ENCODE results near the gene CCT7.
"Not testable (repeated sequence)": the region's sequence is repeated elsewhere in the genome, so short reads cannot be mapped to it uniquely, and the experiment has no call there.

CCT7 gene

GRCh38 chr2:73255907-73256617 is 22.0 kb downstream of the CCT7 start:
- DNase-seq: no peak

DNA sequence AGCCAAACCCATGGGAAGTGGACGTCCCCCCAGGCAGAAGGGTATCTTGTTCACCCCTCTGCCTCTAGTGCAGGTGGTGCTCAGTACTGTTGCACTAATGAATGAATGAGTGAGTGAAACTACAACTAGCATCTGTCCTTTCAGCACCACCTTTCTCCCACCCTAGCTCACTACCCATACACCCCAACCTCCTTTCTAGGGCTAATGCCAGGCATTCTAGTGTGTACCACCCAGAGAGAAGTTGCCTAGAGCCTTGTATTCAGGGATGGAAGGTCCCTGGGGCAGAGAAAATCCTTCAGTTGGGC is 22.5 kb downstream of the CCT7 start:
- no peak for DNase-seq

- no peak for DNase-seq
Measured at GRCh38 chr2:73257021-73257420, 22.9 kb downstream of the CCT7 start.

DNA sequence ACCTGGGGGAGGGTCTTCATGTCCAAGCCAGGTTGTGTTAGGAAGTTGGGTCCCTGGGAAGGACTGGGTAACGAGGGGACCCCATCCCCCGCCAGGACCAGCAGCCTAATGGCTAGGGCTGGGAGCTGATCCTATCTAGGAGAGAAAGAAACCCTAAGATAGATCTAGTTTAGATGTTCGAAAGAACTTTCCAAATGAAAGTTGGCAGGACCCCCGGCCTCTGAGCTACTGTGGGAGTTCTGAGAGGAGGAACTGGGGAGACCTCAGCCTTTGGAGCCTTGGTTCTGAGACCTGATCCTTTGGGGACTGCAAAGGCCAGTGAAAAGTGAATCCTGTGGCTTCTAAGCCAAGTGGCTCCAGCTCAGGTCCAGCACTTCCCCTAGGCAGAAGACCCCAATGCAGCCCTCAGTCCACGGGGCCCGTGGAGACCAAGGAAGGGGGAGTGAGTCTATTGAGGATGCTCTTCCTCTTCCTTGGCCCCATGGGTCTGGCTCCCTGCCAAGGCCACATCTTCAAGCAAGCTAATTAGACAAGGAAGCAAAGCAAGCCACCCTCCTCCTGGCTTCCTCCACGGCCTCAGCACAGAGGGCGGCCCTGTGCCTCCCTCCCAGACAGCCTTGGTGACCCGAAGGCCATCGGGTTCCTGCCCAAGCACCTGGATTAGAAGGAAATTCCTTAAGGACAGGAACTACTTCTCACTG is 23.5 kb downstream of the CCT7 start:
- DNase-seq: peak; percentile 27

- DNase-seq: no peak
Measured at GRCh38 chr2:73258186-73258912, 24.2 kb downstream of the CCT7 start.

- no peak for DNase-seq
Measured at GRCh38 chr2:73258913-73259215, 24.8 kb downstream of the CCT7 start.

DNA sequence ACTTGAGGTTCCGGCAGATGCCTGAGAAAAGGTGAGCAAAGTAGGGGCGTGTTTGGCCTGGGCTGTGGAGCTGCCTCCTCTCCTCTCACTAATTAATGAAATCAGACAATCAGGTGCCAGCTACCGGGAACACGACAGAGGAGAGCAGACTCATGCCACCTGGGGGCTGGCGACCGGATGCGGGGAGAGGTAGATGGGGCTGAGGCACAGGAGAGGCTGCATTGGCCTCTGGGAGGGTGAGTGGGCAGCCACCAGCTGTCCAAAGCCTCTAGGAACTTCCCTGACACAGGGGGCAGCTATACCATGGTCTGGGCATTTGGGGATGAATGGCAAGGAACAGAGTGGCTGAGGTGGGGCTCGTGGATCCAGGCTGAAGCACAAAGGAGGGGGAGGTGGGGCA is 25.2 kb downstream of the CCT7 start:
- no peak for DNase-seq

- DNase-seq: no peak
Measured at GRCh38 chr2:73259704-73260337, 25.7 kb downstream of the CCT7 start.

- DNase-seq: no peak
Measured at GRCh38 chr2:73260338-73260984, 26.4 kb downstream of the CCT7 start.

GRCh38 chr2:73262108-73262651 is 28.1 kb downstream of the CCT7 start:
- no peak for DNase-seq

- not testable (repeated sequence) for DNase-seq
Measured at GRCh38 chr2:73262691-73263429, 28.8 kb downstream of the CCT7 start.

- DNase-seq: no peak
Measured at GRCh38 chr2:73263540-73264331, 29.6 kb downstream of the CCT7 start.

DNA sequence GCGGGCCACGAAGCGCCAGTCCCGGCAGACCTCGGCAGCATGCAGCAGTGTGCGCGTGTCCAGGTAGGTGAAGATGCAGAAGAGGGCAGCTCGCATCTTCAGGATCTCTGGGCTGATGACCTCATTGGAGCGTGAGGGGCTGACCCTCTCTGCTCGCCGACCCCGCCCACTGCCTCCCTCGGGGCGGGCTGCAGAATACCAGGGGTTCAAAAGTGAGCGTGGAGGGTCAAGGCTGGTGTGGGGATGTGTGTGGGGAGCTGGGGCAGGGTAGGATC is 30.2 kb downstream of the CCT7 start:
- no peak for DNase-seq

- DNase-seq: no peak
Measured at GRCh38 chr2:73264783-73265182, 30.7 kb downstream of the CCT7 start.

DNA sequence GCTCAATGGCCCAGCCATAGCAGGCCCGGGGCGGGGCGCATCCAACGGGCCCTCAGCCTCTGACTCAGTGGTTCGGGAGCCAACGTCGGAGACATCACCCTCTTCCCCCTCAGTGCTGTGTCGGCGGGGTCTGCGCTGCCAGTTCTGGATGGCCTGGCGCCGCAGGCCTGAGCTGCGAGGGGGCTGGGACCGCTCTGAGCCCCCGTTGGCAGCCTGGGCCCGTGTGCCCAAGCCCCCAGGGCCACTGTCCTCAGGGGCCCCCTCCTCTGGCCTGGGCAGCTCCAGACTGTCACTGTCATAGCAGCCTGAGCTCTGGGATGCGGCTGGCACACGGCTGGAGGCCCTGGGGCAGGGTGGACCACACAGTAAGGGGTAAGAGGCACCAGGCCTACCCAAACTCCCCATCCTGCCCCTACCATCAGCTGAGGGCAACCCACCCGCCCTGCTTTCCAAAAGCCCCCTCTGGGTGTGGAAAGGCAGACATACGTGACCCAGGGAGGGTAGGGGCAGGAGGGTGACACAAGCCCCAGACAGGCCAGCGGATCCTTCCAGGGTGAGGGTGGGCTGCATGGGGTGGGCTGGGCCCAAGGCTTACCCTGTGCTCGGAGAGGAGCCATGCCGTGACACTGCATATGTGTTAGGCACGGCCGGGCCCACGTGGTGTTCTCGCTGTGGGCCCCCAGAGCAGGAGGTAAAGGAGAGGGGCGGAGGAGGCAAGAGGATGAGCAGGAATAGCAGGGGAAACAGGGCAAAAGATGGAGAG is 31.4 kb downstream of the CCT7 start:
- no peak for DNase-seq

- DNase-seq: no peak
Measured at GRCh38 chr2:73266061-73266901, 32.2 kb downstream of the CCT7 start.

GRCh38 chr2:73267008-73267407 is 32.9 kb downstream of the CCT7 start:
- no peak for DNase-seq

DNA sequence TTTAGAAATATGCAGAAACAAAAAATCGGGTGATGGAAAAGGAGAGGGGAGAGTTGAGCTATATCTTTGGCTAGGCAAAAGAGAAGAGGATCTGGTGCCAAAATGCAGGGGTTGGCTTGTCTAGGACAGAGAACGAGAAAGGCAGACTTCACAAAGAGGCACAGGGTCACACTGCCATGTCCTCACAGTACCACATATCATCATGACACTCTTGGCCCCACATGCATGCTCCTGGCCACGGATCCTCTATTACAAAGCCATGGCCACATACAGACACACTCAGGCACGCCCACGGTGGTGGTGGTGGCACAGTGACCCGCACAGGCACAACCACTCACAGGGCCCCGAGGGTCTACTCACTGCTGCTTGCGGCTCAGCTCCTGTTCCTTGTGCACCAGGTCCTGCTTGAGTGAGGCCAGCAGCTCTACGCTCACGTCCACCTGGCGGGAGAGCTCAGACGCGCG is 34.3 kb downstream of the CCT7 start:
- no peak for DNase-seq

GRCh38 chr2:73268830-73269685 is 35.0 kb downstream of the CCT7 start:
- DNase-seq: peak; percentile 82
